ENCODE measurements around the gene ANKRD55.
"Not testable (repeated sequence)": the region's sequence is repeated elsewhere in the genome, so short reads cannot be mapped to it uniquely, and the experiment has no call there.

ANKRD55 gene

GRCh38 chr5:56080375-56081052, 152.6 kb downstream of the ANKRD55 start:
- Histone ChIP-seq H3K27me3 (ENCODE audit: insufficient read depth, low read depth, severe bottlenecking) (no peaks in the 10 kb centered on the region), H3K36me3 (no peaks in the 10 kb centered on the region), H3K4me3 (ENCODE audit: low read depth, low read length) (no peak overlapping the region), H3K9me3 (ENCODE audit: severe bottlenecking) (no peaks in the 10 kb centered on the region), H3K27ac (no peak overlapping the region)
- no peak for DNase-seq
- TF ChIP-seq CTCF (IDR thresholded peaks at IDR 0.05; ENCODE audit: low read depth, low read length), result no peak

- H3K36me3 ChIP-seq; H3K27ac ChIP-seq; H3K27me3 ChIP-seq (ENCODE audit: insufficient read depth, low read depth, severe bottlenecking); H3K9me3 ChIP-seq (ENCODE audit: severe bottlenecking); H3K4me3 ChIP-seq (ENCODE audit: low read depth, low read length); DNase-seq: not testable (repeated sequence)
Measured at GRCh38 chr5:56079157-56079500, 154.0 kb downstream of the ANKRD55 start.

GRCh38 chr5:56078278-56079156, 154.6 kb downstream of the ANKRD55 start:
- no peak for TF ChIP-seq CTCF (IDR thresholded peaks at IDR 0.05; ENCODE audit: low read depth, low read length)
- Histone ChIP-seq H3K27ac (no peak overlapping the region), H3K36me3 (no peaks in the 10 kb centered on the region), H3K9me3 (ENCODE audit: severe bottlenecking) (no peaks in the 10 kb centered on the region), H3K27me3 (ENCODE audit: insufficient read depth, low read depth, severe bottlenecking) (no peaks in the 10 kb centered on the region), H3K4me3 (ENCODE audit: low read depth, low read length) (no peak overlapping the region)
- no peak for DNase-seq

- Histone ChIP-seq H3K9me3 (ENCODE audit: severe bottlenecking) (no peaks in the 10 kb centered on the region), H3K4me3 (ENCODE audit: low read depth, low read length) (no peak overlapping the region), H3K27me3 (ENCODE audit: insufficient read depth, low read depth, severe bottlenecking) (no peaks in the 10 kb centered on the region), H3K27ac (no peak overlapping the region), H3K36me3 (no peaks in the 10 kb centered on the region)
- DNase-seq, result no peak
- TF ChIP-seq CTCF (IDR thresholded peaks at IDR 0.05; ENCODE audit: low read depth, low read length), result no peak
Measured at GRCh38 chr5:56077796-56078233, 155.3 kb downstream of the ANKRD55 start.

- no peak for DNase-seq
- Histone ChIP-seq H3K4me3 (ENCODE audit: low read depth, low read length) (no peak overlapping the region), H3K9me3 (ENCODE audit: severe bottlenecking) (no peaks in the 10 kb centered on the region), H3K27ac (no peak overlapping the region), H3K27me3 (ENCODE audit: insufficient read depth, low read depth, severe bottlenecking) (no peaks in the 10 kb centered on the region), H3K36me3 (no peaks in the 10 kb centered on the region)
- TF ChIP-seq CTCF (IDR thresholded peaks at IDR 0.05; ENCODE audit: low read depth, low read length), result no peak
Measured at GRCh38 chr5:56076486-56076885, 156.6 kb downstream of the ANKRD55 start.

GRCh38 chr5:56075361-56075760, 157.8 kb downstream of the ANKRD55 start:
- H3K4me3 ChIP-seq (ENCODE audit: low read depth, low read length), result no peak overlapping the region
- no peaks in the 10 kb centered on the region for H3K27me3 ChIP-seq (ENCODE audit: insufficient read depth, low read depth, severe bottlenecking)
- H3K9me3 ChIP-seq (ENCODE audit: severe bottlenecking), result no peaks in the 10 kb centered on the region
- no peaks in the 10 kb centered on the region for H3K36me3 ChIP-seq
- DNase-seq, result no peak
- H3K27ac ChIP-seq, result no peak overlapping the region
- TF ChIP-seq CTCF (IDR thresholded peaks at IDR 0.05; ENCODE audit: low read depth, low read length), result no peak

All from WERI-Rb-1 (cell line).